HepG2 (cell line): ENCODE measurements around the gene MAST1. TPM values are rescaled to one million over a fixed set of nuclear protein-coding genes. Genes with fewer than 3 reads are reported as not detected.
A peak's percentile ranks its signal among the peaks of the same experiment; 100 is the strongest.

Source experiments
- AGO2 ChIP-seq: fragments of 200-400 bp; formaldehyde crosslinking; optimal IDR thresholded peaks from 2 replicates; pipeline ENCODE3; 2017; ENCODE audit warnings: mild to moderate bottlenecking, low read depth, low read length, moderate library complexity
- AKAP8 ChIP-seq: sonication (generic); formaldehyde crosslinking; IDR thresholded peaks from 2 replicates; pipeline ENCODE4 v1.5.1; 2020; ENCODE audit warnings: mild to moderate bottlenecking, missing genetic modification reagents
- MEIS2 ChIP-seq: sonication (generic); formaldehyde crosslinking; IDR thresholded peaks from 2 replicates; pipeline ENCODE4 v1.9.0; 2021; ENCODE audit warnings: mild to moderate bottlenecking, missing genetic modification reagents
- NFKB2 ChIP-seq: sonication (generic); formaldehyde crosslinking; IDR thresholded peaks from 2 replicates; pipeline ENCODE4 v1.4.0; 2020; ENCODE audit warnings: missing genetic modification reagents, borderline replicate concordance
- NR2F1 ChIP-seq, 2 experiments: fragments of 450-650 bp in 1 of 2; formaldehyde crosslinking in 1 of 2; IDR thresholded peaks; 2 replicates each; pipeline versions ENCODE4 v1.5.0 to v1.6.1; 2016 to 2020; ENCODE audit warnings: mild to moderate bottlenecking in 1 of 2, missing compliant biosample characterization in 1 of 2, missing genetic modification reagents in 1 of 2, moderate library complexity in 1 of 2
- SP4 ChIP-seq: sonication (generic); formaldehyde crosslinking; IDR thresholded peaks from 2 replicates; pipeline ENCODE4 v1.8.1; 2023; ENCODE audit warnings: mild to moderate bottlenecking, missing genetic modification reagents
- YEATS2 ChIP-seq: sonication (generic); formaldehyde crosslinking; IDR thresholded peaks from 2 replicates; pipeline ENCODE4 v1.4.0; 2020; ENCODE audit warnings: missing genetic modification reagents, borderline replicate concordance
- ZBTB38 ChIP-seq: sonication (generic); formaldehyde crosslinking; IDR thresholded peaks from 2 replicates; pipeline ENCODE4 v1.5.1; 2020; ENCODE audit warnings: mild to moderate bottlenecking, missing genetic modification reagents
- ZFP36L1 ChIP-seq: sonication (generic); formaldehyde crosslinking; IDR thresholded peaks from 2 replicates; pipeline ENCODE4 v1.8.0; 2022; ENCODE audit warnings: mild to moderate bottlenecking, missing genetic modification reagents, moderate library complexity
- polyA plus RNA-seq, 8 experiments: library from polyadenylated mRNA; depleted of rRNA in 3 of 8; stranded (reverse) in 7 of 8; unstranded in 1 of 8; fragments of >200 nt; fragmentation: Illumina TruSeq in 4 of 8; extraction: Trizol in 4 of 8; gene quantifications; 2 replicates each; pipeline versions ENCODE4 v1.2.1 to v1.2.3, GENCODE V29; 2011 to 2016; ENCODE audit warnings: low read depth in 4 of 8, missing spikeins in 1 of 8, mixed read lengths in 1 of 8; ENCODE audit not compliant: insufficient read depth in 1 of 8
- total RNA-seq, 5 experiments: library from RNA; depleted of rRNA; stranded (reverse); fragments of >200 nt; fragmentation: Illumina TruSeq; extraction: Trizol; gene quantifications; 2 replicates each; pipeline ENCODE4 v1.2.3, GENCODE V29; 2016; ENCODE audit warnings: low read depth in 1 of 5
- TF ChIP-seq, protein P1 (sequence below): sonication (generic); formaldehyde crosslinking; IDR thresholded peaks from 2 replicates; pipeline ENCODE4 v1.8.1; 2023; ENCODE audit warnings: mild to moderate bottlenecking, missing genetic modification reagents
- TF ChIP-seq, protein P2 (sequence below): sonication (generic); formaldehyde crosslinking; IDR thresholded peaks from 2 replicates; pipeline ENCODE4 v1.5.1; 2020; ENCODE audit warnings: missing genetic modification reagents, mild to moderate bottlenecking, borderline replicate concordance
- TF ChIP-seq, protein P3 (sequence below): sonication (generic); formaldehyde crosslinking; IDR thresholded peaks from 2 replicates; pipeline ENCODE4 v1.4.0; 2020; ENCODE audit warnings: missing genetic modification reagents, borderline replicate concordance
- TF ChIP-seq, protein P4 (sequence below): sonication (generic); formaldehyde crosslinking; IDR thresholded peaks from 2 replicates; pipeline ENCODE4 v1.9.0; 2022; ENCODE audit warnings: missing genetic modification reagents, mild to moderate bottlenecking, borderline replicate concordance
- TF ChIP-seq, protein P5 (sequence below): sonication (generic); formaldehyde crosslinking; IDR thresholded peaks from 2 replicates; pipeline ENCODE4 v1.4.0; 2020; ENCODE audit warnings: missing genetic modification reagents

The MAST1 gene
- total and polyA plus RNA-seq, 2 of the 13 experiments (the other 11 are each of a cell fraction or from before 2014, with no cell fraction given): 0.73 to 4.7 TPM

DNA sequence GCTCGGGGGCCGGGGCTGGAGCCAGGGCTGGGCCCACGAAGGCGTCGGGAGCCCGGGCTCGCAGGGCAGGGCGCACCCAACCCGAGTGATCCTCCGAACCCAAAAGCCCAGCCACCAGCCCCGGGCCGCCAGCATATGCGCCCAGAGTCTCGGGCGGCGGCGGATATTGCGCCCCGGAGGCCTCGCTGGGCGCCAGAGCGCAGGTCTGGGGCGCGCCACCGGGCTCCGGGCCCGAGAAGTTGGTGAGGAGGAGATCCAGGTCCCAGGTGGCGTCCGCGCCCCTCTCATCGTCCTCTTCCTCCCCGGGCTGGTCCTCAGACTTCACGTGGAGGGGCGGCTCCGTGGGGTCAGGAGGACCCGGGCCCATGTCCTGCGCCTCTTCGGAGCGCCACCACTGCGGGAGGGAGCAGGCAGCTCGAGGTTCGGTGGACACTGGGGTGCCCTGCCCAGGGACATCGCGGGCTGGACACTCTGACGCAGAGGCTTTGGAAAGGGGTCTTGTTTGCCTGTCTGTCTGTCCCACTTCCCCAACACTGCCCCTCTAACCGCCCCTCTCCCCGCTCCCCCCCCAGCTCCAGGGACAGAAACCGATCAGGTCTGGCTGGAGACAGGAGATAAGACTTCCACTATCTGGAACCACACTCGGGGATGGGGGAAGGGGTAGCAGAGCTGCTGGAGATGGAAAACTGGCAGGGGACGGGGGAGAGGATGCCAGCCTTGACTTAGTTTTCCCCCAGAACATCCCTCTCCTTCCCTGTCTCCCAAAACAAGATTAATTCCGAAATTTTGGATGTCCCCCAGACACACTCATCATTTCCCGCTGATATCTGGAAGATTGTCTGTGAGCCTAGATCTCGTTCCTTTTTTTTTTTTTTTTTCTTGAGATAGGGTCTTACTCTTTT, 47.7 kb downstream of the MAST1 start (continued):
- TF ChIP-seq, protein P1, sequence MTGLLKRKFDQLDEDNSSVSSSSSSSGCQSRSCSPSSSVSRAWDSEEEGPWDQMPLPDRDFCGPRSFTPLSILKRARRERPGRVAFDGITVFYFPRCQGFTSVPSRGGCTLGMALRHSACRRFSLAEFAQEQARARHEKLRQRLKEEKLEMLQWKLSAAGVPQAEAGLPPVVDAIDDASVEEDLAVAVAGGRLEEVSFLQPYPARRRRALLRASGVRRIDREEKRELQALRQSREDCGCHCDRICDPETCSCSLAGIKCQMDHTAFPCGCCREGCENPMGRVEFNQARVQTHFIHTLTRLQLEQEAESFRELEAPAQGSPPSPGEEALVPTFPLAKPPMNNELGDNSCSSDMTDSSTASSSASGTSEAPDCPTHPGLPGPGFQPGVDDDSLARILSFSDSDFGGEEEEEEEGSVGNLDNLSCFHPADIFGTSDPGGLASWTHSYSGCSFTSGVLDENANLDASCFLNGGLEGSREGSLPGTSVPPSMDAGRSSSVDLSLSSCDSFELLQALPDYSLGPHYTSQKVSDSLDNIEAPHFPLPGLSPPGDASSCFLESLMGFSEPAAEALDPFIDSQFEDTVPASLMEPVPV (CRISPR knock-in tag): 0 out of 2 replicates have a peak, but pooled peaks have one; percentile 28
- TF ChIP-seq MEIS2 (CRISPR knock-in tag): no peak
- no peak for TF ChIP-seq AGO2
- TF ChIP-seq NR2F1 (CRISPR knock-in tag; IDR thresholded peaks at IDR 0.05): no peak
- 0 out of 2 replicates have a peak, but pooled peaks have one; percentile 6 for TF ChIP-seq SP4 (CRISPR knock-in tag)
- no peak for TF ChIP-seq ZBTB38
- TF ChIP-seq, protein P2, sequence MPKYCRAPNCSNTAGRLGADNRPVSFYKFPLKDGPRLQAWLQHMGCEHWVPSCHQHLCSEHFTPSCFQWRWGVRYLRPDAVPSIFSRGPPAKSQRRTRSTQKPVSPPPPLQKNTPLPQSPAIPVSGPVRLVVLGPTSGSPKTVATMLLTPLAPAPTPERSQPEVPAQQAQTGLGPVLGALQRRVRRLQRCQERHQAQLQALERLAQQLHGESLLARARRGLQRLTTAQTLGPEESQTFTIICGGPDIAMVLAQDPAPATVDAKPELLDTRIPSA: no peak
- TF ChIP-seq YEATS2 (CRISPR knock-in tag): no peak
- TF ChIP-seq NFKB2 (CRISPR knock-in tag): no peak
- TF ChIP-seq, protein P3, sequence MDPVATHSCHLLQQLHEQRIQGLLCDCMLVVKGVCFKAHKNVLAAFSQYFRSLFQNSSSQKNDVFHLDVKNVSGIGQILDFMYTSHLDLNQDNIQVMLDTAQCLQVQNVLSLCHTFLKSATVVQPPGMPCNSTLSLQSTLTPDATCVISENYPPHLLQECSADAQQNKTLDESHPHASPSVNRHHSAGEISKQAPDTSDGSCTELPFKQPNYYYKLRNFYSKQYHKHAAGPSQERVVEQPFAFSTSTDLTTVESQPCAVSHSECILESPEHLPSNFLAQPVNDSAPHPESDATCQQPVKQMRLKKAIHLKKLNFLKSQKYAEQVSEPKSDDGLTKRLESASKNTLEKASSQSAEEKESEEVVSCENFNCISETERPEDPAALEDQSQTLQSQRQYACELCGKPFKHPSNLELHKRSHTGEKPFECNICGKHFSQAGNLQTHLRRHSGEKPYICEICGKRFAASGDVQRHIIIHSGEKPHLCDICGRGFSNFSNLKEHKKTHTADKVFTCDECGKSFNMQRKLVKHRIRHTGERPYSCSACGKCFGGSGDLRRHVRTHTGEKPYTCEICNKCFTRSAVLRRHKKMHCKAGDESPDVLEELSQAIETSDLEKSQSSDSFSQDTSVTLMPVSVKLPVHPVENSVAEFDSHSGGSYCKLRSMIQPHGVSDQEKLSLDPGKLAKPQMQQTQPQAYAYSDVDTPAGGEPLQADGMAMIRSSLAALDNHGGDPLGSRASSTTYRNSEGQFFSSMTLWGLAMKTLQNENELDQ (CRISPR knock-in tag): no peak
- no peak for TF ChIP-seq ZFP36L1 (CRISPR knock-in tag)
- TF ChIP-seq AKAP8 (CRISPR knock-in tag): no peak
- TF ChIP-seq, protein P4, sequence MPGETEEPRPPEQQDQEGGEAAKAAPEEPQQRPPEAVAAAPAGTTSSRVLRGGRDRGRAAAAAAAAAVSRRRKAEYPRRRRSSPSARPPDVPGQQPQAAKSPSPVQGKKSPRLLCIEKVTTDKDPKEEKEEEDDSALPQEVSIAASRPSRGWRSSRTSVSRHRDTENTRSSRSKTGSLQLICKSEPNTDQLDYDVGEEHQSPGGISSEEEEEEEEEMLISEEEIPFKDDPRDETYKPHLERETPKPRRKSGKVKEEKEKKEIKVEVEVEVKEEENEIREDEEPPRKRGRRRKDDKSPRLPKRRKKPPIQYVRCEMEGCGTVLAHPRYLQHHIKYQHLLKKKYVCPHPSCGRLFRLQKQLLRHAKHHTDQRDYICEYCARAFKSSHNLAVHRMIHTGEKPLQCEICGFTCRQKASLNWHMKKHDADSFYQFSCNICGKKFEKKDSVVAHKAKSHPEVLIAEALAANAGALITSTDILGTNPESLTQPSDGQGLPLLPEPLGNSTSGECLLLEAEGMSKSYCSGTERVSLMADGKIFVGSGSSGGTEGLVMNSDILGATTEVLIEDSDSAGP (CRISPR knock-in tag): peak; percentile 53; the same call in 1 of the 2 replicates
- TF ChIP-seq, protein P5, sequence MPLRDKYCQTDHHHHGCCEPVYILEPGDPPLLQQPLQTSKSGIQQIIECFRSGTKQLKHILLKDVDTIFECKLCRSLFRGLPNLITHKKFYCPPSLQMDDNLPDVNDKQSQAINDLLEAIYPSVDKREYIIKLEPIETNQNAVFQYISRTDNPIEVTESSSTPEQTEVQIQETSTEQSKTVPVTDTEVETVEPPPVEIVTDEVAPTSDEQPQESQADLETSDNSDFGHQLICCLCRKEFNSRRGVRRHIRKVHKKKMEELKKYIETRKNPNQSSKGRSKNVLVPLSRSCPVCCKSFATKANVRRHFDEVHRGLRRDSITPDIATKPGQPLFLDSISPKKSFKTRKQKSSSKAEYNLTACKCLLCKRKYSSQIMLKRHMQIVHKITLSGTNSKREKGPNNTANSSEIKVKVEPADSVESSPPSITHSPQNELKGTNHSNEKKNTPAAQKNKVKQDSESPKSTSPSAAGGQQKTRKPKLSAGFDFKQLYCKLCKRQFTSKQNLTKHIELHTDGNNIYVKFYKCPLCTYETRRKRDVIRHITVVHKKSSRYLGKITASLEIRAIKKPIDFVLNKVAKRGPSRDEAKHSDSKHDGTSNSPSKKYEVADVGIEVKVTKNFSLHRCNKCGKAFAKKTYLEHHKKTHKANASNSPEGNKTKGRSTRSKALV: peak; percentile 84
